ENCODE data around the gene BMF. TPM values are rescaled to one million over a fixed set of nuclear protein-coding genes. Genes with fewer than 3 reads are reported as not detected.

The BMF gene
- total RNA-seq, 1 experiment from 2014 or later = 81.5 TPM

DNA sequence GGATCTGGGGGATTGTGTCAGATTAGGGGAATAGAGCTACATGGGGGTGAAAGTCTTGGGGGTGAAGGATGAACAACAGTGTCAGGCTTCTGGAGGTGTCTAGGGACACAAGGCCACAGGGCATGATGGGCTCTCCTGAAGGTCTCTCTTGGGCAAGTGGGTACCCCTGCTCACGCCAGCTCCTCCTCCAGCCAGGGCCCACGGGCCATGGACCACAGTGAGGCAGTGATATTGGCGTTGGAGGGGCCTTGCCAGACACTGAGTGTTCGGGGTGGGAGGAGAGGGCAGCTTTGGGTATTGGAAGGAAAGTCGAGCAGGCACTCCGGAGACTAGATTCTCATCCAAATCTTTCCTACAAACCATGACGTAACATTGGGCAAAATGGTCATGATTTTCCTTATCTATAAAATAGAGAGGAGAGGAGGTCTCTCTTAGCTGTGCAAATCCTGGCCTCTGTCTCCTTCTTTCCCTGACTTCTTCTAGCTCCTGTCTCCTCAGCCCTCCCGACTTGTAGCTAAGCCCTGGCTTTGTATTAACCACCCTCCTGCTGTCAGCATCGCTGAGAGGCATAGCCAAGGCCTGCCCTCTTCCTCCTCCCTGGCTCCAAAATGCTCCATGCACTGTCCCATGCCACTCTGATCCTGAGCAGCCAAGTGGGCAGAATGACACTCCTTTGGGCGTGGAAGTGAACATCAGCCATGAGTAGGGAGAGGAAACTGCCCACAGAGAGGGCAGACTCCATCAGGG is 45.7 kb downstream of the BMF start:
- Histone ChIP-seq H3K4me3 (ENCODE audit: low read depth, low read length) (no peak overlapping the region), H3K9me3 (no peaks in the 10 kb centered on the region), H3K4me1 (no peaks in the 10 kb centered on the region), H3K27me3 (replicated peaks; ENCODE audit: control insufficient read depth, insufficient read depth, low read length) (no peaks in the 10 kb centered on the region), H3K36me3 (ENCODE audit: control insufficient read depth, insufficient read depth, low read length) (no peaks in the 10 kb centered on the region)
- TF ChIP-seq, protein P1, sequence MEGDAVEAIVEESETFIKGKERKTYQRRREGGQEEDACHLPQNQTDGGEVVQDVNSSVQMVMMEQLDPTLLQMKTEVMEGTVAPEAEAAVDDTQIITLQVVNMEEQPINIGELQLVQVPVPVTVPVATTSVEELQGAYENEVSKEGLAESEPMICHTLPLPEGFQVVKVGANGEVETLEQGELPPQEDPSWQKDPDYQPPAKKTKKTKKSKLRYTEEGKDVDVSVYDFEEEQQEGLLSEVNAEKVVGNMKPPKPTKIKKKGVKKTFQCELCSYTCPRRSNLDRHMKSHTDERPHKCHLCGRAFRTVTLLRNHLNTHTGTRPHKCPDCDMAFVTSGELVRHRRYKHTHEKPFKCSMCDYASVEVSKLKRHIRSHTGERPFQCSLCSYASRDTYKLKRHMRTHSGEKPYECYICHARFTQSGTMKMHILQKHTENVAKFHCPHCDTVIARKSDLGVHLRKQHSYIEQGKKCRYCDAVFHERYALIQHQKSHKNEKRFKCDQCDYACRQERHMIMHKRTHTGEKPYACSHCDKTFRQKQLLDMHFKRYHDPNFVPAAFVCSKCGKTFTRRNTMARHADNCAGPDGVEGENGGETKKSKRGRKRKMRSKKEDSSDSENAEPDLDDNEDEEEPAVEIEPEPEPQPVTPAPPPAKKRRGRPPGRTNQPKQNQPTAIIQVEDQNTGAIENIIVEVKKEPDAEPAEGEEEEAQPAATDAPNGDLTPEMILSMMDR (IDR thresholded peaks at IDR 0.05; ENCODE audit: insufficient read depth in 1 of 2, low read depth in 1 of 2, low read length in 1 of 2, severe bottlenecking in 1 of 2, unreplicated experiment in 1 of 2) = no peak
- intact Hi-C loops (cut with micrococcal nuclease; ENCODE audit: unreplicated experiment) = no loop called here
- no peaks in the 10 kb centered on the region for H3K9me3 Mint-ChIP-seq (ENCODE audit: unreplicated experiment)
- BruUV-seq (replicated peaks) = no TSS peak
- CTCF ChIA-PET = no interaction called here
- H3K27ac Mint-ChIP-seq (ENCODE audit: unreplicated experiment) = no peak overlapping the region
- no peaks in the 10 kb centered on the region for H3K36me3 Mint-ChIP-seq (ENCODE audit: insufficient read depth, unreplicated experiment)
- H3K27me3 Mint-ChIP-seq (ENCODE audit: insufficient read depth, unreplicated experiment) = no peaks in the 10 kb centered on the region
- DNase-seq = no peak
- POLR2A ChIA-PET = no interaction called here
- H3K4me1 Mint-ChIP-seq (ENCODE audit: low read depth, unreplicated experiment) = no peaks in the 10 kb centered on the region
- H3K4me3 Mint-ChIP-seq (ENCODE audit: unreplicated experiment) = no peak overlapping the region

DNA sequence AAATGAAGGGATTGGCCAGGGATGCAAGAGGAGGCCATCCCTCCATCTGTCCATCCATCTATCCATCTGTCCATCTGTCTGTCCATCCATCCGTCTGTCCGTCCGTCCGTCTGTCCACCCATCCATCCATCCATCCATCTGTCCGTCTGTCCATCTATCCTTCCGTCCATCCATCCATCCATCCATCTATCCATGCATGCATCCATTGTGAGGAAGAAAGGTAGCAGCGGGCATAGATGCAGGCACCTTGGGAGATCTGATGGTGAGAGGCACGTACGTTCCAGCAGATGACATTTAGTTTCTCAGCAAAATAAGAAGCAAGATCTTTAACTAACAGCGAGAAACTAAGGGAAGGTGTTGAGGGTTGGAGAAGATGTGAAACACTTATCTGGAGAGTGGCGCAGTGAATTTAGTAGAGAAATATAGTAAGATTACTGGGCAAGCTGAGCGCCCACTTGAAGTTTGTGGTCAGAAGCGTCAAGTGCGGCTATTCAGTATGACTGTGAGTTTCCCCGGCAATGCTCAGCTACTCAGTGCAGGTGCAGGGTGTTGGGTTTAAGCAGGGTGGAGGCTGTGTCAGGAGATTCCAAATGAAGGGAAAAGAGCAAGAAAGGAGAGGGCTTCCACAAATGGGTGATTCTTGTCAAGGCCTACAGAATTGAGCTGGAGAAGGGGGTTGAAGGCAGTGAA is 47.3 kb downstream of the BMF start:
- TF ChIP-seq, protein P1 (IDR thresholded peaks at IDR 0.05; ENCODE audit: insufficient read depth in 1 of 2, low read depth in 1 of 2, low read length in 1 of 2, severe bottlenecking in 1 of 2, unreplicated experiment in 1 of 2) = no peak
- no peaks in the 10 kb centered on the region for H3K9me3 Mint-ChIP-seq (ENCODE audit: unreplicated experiment)
- H3K36me3 Mint-ChIP-seq (ENCODE audit: insufficient read depth, unreplicated experiment) = no peaks in the 10 kb centered on the region
- ChIA-PET POLR2A (no interaction called here), CTCF (no interaction called here)
- H3K36me3 ChIP-seq (ENCODE audit: control insufficient read depth, insufficient read depth, low read length) = no peaks in the 10 kb centered on the region
- H3K9me3 ChIP-seq = no peaks in the 10 kb centered on the region
- H3K4me3 ChIP-seq (ENCODE audit: low read depth, low read length) = no peak overlapping the region
- H3K27ac Mint-ChIP-seq (ENCODE audit: unreplicated experiment) = no peak overlapping the region
- H3K4me3 Mint-ChIP-seq (ENCODE audit: unreplicated experiment) = no peak overlapping the region
- H3K4me1 Mint-ChIP-seq (ENCODE audit: low read depth, unreplicated experiment) = no peaks in the 10 kb centered on the region
- no peaks in the 10 kb centered on the region for H3K27me3 Mint-ChIP-seq (ENCODE audit: insufficient read depth, unreplicated experiment)
- intact Hi-C loops (cut with micrococcal nuclease; ENCODE audit: unreplicated experiment) = no loop called here
- no peak for DNase-seq
- H3K4me1 ChIP-seq = no peaks in the 10 kb centered on the region
- no peaks in the 10 kb centered on the region for H3K27me3 ChIP-seq (replicated peaks; ENCODE audit: control insufficient read depth, insufficient read depth, low read length)
- no TSS peak for BruUV-seq (replicated peaks)

DNA sequence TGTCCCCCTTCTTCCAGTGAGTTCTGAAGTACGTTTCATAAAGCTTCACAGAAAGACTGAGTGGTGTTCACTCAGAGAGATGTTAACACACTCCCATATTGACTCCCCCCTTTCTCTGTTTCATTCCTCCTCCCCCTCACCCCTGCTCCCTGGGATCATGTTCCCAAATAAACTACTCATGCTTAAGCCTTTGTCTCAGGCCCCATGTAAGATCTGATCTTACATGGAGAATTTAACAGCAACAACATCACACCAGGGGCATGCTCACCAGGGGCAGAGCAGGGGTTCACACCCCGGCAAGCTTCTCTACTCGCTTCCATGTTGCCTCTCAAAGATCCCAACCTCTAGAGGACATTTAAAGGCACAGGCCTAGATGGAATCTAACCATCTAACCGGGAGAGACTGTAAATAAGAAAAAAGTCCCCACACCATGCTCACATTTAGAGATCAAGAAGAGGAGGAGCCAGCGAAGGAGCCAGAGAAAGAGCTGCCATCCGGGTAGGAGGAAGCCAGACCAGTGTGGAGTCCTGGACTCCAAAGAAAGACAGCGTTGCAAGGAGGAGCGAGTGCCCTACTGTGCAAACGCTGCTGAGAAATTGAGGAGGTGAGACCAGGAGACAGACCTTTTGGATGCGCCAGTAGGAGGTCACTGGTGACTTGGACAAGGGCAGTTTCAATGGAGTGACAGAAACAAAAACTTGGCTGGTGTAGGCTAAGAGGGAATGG is 48.3 kb downstream of the BMF start:
- intact Hi-C loops (cut with micrococcal nuclease; ENCODE audit: unreplicated experiment) = no loop called here
- H3K9me3 ChIP-seq = no peaks in the 10 kb centered on the region
- no peaks in the 10 kb centered on the region for H3K36me3 ChIP-seq (ENCODE audit: control insufficient read depth, insufficient read depth, low read length)
- ChIA-PET CTCF (no interaction called here), POLR2A (no interaction called here)
- Mint-ChIP-seq H3K9me3 (ENCODE audit: unreplicated experiment) (no peaks in the 10 kb centered on the region), H3K4me1 (ENCODE audit: low read depth, unreplicated experiment) (no peaks in the 10 kb centered on the region), H3K4me3 (ENCODE audit: unreplicated experiment) (no peak overlapping the region), H3K36me3 (ENCODE audit: insufficient read depth, unreplicated experiment) (no peaks in the 10 kb centered on the region), H3K27ac (ENCODE audit: unreplicated experiment) (no peak overlapping the region), H3K27me3 (ENCODE audit: insufficient read depth, unreplicated experiment) (no peaks in the 10 kb centered on the region)
- no peak for DNase-seq
- no peaks in the 10 kb centered on the region for H3K4me1 ChIP-seq
- TF ChIP-seq, protein P1 (IDR thresholded peaks at IDR 0.05; ENCODE audit: insufficient read depth in 1 of 2, low read depth in 1 of 2, low read length in 1 of 2, severe bottlenecking in 1 of 2, unreplicated experiment in 1 of 2) = no peak
- H3K27me3 ChIP-seq (replicated peaks; ENCODE audit: control insufficient read depth, insufficient read depth, low read length) = no peaks in the 10 kb centered on the region
- H3K4me3 ChIP-seq (ENCODE audit: low read depth, low read length) = no peak overlapping the region
- BruUV-seq (replicated peaks) = no TSS peak

Data from Caco-2 (cell line).